Amniotic stem cell (primary cell): ENCODE data around the gene SGK1.
"Not testable (repeated sequence)": the region's sequence is repeated elsewhere in the genome, so short reads cannot be mapped to it uniquely, and the experiment has no call there.

ENCODE experiments used
- DNase-seq: peaks from one replicate; lab custom pipeline; 2025; lab: John Stamatoyannopoulos, UW

Gene SGK1

GRCh38 chr6:134187154-134187553 lies 130.8 kb downstream of the SGK1 start:
- no peak for DNase-seq

- no peak for DNase-seq
Measured at GRCh38 chr6:134186355-134186754, 131.6 kb downstream of the SGK1 start.

DNA sequence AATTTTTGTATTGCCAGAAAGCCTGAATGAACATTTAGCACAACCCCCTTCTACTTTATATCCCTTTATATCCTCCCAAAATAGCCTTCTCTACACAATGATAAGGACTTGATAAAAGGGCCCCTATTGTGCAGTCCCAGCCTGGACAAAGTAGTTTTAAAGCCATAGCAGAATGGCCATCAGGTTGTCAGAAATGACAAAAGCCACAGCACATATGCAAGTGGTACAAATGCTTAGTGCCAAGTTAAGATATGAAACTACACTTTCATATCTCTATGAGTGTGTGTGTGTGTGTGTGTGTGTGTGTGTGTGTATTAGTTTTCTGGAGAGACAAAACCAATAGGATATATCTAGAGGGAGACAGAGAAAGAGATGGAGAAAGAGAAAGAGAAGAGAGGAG lies 132.6 kb downstream of the SGK1 start:
- no peak for DNase-seq

DNA sequence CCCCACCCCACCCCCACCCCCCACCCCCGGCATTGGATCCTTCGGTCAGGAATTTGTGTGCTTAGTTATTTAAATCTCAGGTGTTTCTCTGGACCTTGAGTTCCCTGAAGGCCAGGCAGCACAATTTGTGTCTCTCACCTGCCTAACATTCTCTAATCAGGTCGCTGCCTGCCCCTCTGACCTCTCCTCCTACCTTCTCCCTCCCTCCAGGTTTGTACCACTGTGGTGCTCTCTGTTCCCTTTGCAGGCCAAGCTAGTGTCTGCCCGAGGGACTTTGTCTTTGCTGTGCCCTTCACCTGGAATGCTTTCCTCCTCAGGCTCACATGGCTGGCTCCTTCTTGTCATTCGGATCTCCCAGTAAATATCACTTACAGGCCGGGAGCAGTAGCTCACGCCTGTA lies 134.1 kb downstream of the SGK1 start:
- DNase-seq = no peak

DNA sequence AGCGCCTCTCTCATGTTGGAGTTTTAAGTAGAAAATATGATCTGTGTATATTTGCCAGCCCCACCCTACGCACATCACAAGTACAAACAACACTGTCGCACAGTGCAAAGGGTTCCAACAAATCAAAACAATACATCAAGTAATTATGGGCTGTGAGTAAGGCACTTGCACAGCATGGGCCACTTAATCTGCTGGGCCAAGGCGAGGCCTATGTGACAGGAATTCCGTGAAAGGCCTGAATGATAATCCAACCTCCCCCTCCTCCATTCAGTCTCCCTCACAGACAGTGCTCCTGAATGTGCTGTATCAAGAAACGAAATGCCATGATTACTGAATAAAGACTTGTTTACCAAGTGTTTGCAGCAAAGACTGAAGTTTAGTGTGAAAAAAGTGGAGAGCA lies 135.4 kb downstream of the SGK1 start:
- no peak for DNase-seq

GRCh38 chr6:134181726-134182125 lies 136.2 kb downstream of the SGK1 start:
- DNase-seq = not testable (repeated sequence)

- DNase-seq = not testable (repeated sequence)
Measured at GRCh38 chr6:134181251-134181650, 136.7 kb downstream of the SGK1 start.

- not testable (repeated sequence) for DNase-seq
Measured at GRCh38 chr6:134180540-134180939, 137.4 kb downstream of the SGK1 start.

DNA sequence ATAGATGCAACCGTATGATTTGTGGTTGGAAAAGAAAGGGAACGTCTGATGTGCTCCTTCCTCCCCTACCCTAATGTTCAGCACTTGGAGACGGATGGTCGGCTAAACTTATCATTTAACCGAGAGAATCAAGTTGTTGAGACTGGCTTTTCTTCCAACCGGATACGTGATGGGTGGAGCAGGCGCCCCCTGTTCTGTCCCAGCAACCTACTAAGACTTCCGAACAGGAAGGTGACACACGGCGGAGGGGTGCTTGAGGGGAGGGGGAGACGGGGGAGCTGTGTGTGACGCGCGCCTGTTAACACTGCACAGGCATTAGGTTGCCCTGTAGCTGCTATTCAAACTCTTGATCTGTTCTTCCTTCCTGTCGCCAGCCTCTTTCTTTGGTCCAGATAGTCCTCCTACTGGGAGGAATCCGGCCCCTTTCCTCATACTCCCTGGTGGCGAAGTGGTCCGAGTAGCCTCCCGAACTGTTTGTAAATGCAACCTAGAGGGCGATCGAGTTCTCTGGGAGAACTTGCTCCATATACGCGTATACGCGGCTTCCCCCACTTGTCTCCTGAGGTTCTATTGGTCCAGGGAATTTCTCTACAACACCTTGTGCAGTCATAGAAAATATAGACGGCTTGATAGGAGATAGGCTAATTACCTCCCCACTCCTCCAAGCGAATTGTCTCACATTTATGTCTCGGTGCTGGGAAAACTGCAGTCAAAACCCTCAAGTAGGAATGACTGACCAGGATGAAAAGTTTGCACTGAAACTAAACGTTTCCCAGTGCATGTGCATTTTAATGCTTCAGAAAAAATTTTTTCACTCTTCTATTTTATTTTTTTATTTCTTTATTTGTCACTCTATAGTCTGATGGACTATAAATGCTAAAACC lies 139.5 kb downstream of the SGK1 start:
- peak; percentile 94 for DNase-seq

- no peak for DNase-seq
Measured at GRCh38 chr6:134177753-134178160, 140.2 kb downstream of the SGK1 start.

GRCh38 chr6:134177236-134177635 lies 140.7 kb downstream of the SGK1 start:
- no peak for DNase-seq

GRCh38 chr6:134176264-134176975 lies 141.5 kb downstream of the SGK1 start:
- no peak for DNase-seq

DNA sequence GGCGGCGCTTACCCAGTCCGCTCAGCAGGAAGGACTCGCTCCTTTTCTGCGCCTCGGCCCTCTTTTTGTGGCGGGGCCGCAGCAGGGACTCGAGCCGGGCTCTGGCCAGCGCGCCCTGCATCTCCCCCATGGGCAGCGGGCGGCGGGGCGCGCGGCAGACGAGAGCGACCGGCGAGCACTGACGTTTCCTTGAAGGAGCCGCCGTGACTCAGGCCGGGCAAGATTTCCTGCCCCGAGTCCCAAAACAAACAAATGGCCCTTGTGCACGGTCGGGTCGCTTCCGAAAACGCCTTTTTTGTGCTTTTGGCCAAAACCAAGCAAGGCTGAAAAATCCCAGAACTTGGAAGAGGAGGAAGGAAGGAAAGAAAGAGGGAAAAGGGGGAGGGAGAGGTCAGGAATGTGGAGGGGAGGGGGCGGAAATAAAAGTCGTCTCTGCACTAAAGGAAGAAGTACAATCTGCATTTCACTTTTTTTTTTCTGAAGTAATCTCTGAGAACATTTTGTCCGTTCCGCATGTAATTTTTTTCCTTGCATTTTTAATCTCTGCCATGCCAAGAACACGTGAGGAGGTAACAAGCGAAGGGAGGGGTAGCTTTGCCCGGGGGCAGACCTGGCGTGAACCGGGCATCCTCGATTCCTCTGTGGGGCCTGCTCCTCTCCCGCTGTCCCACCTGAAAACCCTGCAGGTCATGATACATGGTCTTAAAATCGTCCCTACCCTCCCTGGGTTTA lies 142.2 kb downstream of the SGK1 start:
- DNase-seq = no peak

GRCh38 chr6:134174672-134175531 lies 143.0 kb downstream of the SGK1 start:
- peak; percentile 87 for DNase-seq

- DNase-seq = peak; percentile 54
Measured at GRCh38 chr6:134173936-134174671, 143.8 kb downstream of the SGK1 start.

GRCh38 chr6:134173366-134173725 lies 144.6 kb downstream of the SGK1 start:
- no peak for DNase-seq

GRCh38 chr6:134172706-134173365 lies 145.1 kb downstream of the SGK1 start:
- DNase-seq = no peak

DNA sequence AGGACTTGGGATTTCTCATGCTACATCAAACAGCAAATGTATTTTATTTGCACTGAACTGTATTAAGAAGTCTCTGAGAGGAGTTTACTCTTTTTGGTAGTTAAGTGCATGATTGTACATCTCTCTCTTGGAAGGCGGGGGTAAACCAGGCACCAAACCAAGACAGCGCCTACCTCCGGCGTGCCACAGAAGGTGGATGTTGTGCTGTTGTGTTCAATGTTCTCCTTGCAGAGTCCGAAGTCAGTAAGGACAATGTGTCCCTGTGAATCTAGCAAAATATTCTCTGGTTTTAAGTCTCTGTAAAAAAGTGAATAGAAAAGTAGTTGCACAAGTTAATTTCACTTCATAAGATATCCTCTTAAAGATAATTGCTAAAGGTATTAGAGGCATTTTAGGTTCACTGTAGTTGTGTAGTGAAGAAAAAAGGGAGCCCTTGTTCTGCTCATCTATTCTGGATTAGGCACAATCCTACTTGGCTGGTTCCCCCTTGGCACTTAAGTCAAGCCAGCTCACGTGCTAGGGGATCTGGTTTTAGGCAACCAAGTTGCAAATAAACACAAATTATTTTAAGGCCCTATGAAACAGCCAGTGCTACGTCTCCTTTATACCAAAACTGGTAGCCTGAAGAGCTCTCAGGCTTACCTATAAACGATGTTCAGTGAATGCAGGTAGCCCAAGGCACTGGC lies 145.7 kb downstream of the SGK1 start:
- no peak for DNase-seq

- no peak for DNase-seq
Measured at GRCh38 chr6:134171517-134171916, 146.4 kb downstream of the SGK1 start.

GRCh38 chr6:134170844-134171243 lies 147.1 kb downstream of the SGK1 start:
- DNase-seq = no peak
